ENCODE results near the gene RPS4Y1.

- no peak for TF ChIP-seq CTCF (IDR thresholded peaks at IDR 0.05; ENCODE audit: low read length)
- TF ChIP-seq EZH2 (IDR thresholded peaks at IDR 0.05; ENCODE audit: borderline replicate concordance, low read length): no peak
Observed at GRCh38 chrY:2796977-2797523, 44.4 kb upstream of the RPS4Y1 start.
